WTC11 (cell line): ENCODE results near the gene SRD5A1. TPM values are rescaled to one million over a fixed set of nuclear protein-coding genes. Genes with fewer than 3 reads are reported as not detected.

Experiments used
- ATAC-seq: fragments of 200-7000 bp; cut with Tn5 transposase; 2 replicates; pipeline ENCODE4 v1.10.0; 2021; ENCODE audit warnings: mild to moderate bottlenecking, moderate library complexity
- CTCF ChIA-PET: fragments of 300-600 bp; sonication (Branson Sonifier 250); formaldehyde crosslinking; loops from one replicate; lab custom pipeline; 2021; ENCODE audit warnings: antibody characterized with exemption; lab: Charles Lee
- POLR2A ChIA-PET: fragments of 350-600 bp; sonication (Branson Sonifier 250); formaldehyde crosslinking; loops from one replicate; lab custom pipeline; 2021; ENCODE audit warnings: antibody characterized with exemption; lab: Charles Lee
- DNase-seq: peaks from one replicate; pipeline ENCODE4 v3.0.0; 2021; ENCODE audit warnings: low spot score
- H3K27ac Mint-ChIP-seq: 2 replicates; pipeline ENCODE4 v1.8.0; 2021; ENCODE audit warnings: mixed read lengths
- H3K27me3 Mint-ChIP-seq: 2 replicates; pipeline ENCODE4 v1.8.0; 2021; ENCODE audit warnings: low read depth, mild to moderate bottlenecking, moderate library complexity, mixed read lengths
- H3K36me3 Mint-ChIP-seq: 2 replicates; pipeline ENCODE4 v1.8.0; 2021; ENCODE audit warnings: mixed read lengths
- H3K4me1 Mint-ChIP-seq: 2 replicates; pipeline ENCODE4 v1.8.0; 2022; ENCODE audit warnings: mixed read lengths
- H3K4me3 Mint-ChIP-seq: 2 replicates; pipeline ENCODE4 v1.8.0; 2021; ENCODE audit warnings: mild to moderate bottlenecking, moderate library complexity, mixed read lengths
- H3K9me3 Mint-ChIP-seq: 2 replicates; pipeline ENCODE4 v1.8.0; 2021; ENCODE audit warnings: mixed read lengths
- ARID4B ChIP-seq: sonication (generic); formaldehyde crosslinking; IDR thresholded peaks from 2 replicates; pipeline ENCODE4 v1.8.0; 2023; ENCODE audit warnings: missing genetic modification reagents, mild to moderate bottlenecking, borderline replicate concordance
- ATF3 ChIP-seq: sonication (generic); formaldehyde crosslinking; conservative IDR thresholded peaks from 2 replicates; pipeline ENCODE4 v1.8.1; 2022; ENCODE audit warnings: mild to moderate bottlenecking, missing genetic modification reagents
- CREM ChIP-seq: sonication (generic); formaldehyde crosslinking; IDR thresholded peaks from 2 replicates; pipeline ENCODE4 v1.8.1; 2022; ENCODE audit warnings: mild to moderate bottlenecking, missing genetic modification reagents, moderate library complexity
- E2F5 ChIP-seq: sonication (generic); formaldehyde crosslinking; IDR thresholded peaks from 2 replicates; pipeline ENCODE4 v1.8.1; 2022; ENCODE audit warnings: mild to moderate bottlenecking, moderate library complexity, missing genetic modification reagents
- GTF2I ChIP-seq: fragments of 250-450 bp; sonication (Bioruptor Pico); conservative IDR thresholded peaks from 2 replicates; pipeline ENCODE4 v1.4.0; 2021; ENCODE audit warnings: mild to moderate bottlenecking
- HMGA2 ChIP-seq: fragments of 250-450 bp; sonication (Bioruptor Pico); IDR thresholded peaks from 2 replicates; pipeline ENCODE4 v1.4.0; 2021; ENCODE audit warnings: mild to moderate bottlenecking, moderate library complexity
- OVOL2 ChIP-seq: fragments of 250-450 bp; sonication (Bioruptor Pico); IDR thresholded peaks from 2 replicates; pipeline ENCODE4 v1.9.0; 2021; ENCODE audit warnings: mild to moderate bottlenecking, borderline replicate concordance
- SP1 ChIP-seq: sonication (generic); formaldehyde crosslinking; conservative IDR thresholded peaks from 2 replicates; pipeline ENCODE4 v1.8.1; 2022; ENCODE audit warnings: missing genetic modification reagents
- TP53 ChIP-seq: sonication (generic); formaldehyde crosslinking; IDR thresholded peaks from 2 replicates; pipeline ENCODE4 v1.8.1; 2023; ENCODE audit warnings: mild to moderate bottlenecking, missing genetic modification reagents
- ZNF121 ChIP-seq: sonication (generic); formaldehyde crosslinking; IDR thresholded peaks from 2 replicates; pipeline ENCODE4 v1.8.0; 2023; ENCODE audit warnings: missing genetic modification reagents
- ZNF263 ChIP-seq: sonication (generic); formaldehyde crosslinking; IDR thresholded peaks from 2 replicates; pipeline ENCODE4 v1.8.1; 2022; ENCODE audit warnings: low read depth, mild to moderate bottlenecking, moderate library complexity, missing genetic modification reagents
- ZNF396 ChIP-seq: fragments of 250-450 bp; sonication (Bioruptor Pico); IDR thresholded peaks from 2 replicates; pipeline ENCODE4 v1.8.0; 2021; ENCODE audit warnings: mild to moderate bottlenecking, moderate library complexity, borderline replicate concordance
- ZNF425 ChIP-seq: fragments of 250-450 bp; sonication (Bioruptor Pico); conservative IDR thresholded peaks from 2 replicates; pipeline ENCODE4 v1.9.0; 2021; ENCODE audit warnings: mild to moderate bottlenecking
- ZNF532 ChIP-seq: fragments of 250-450 bp; sonication (Bioruptor Pico); IDR thresholded peaks from 2 replicates; pipeline ENCODE4 v1.9.0; 2021; ENCODE audit warnings: mild to moderate bottlenecking, borderline replicate concordance
- ZSCAN18 ChIP-seq: fragments of 250-450 bp; sonication (Bioruptor Pico); IDR thresholded peaks from 2 replicates; pipeline ENCODE4 v2.1.2; 2022; ENCODE audit warnings: mild to moderate bottlenecking, moderate library complexity
- total RNA-seq: library from RNA; stranded (reverse); gene quantifications from 3 replicates; pipeline ENCODE4 v1.2.3, GENCODE V29; 2021

The SRD5A1 gene
- total RNA-seq, 1 experiment from 2014 or later, result 36.9 TPM

DNA sequence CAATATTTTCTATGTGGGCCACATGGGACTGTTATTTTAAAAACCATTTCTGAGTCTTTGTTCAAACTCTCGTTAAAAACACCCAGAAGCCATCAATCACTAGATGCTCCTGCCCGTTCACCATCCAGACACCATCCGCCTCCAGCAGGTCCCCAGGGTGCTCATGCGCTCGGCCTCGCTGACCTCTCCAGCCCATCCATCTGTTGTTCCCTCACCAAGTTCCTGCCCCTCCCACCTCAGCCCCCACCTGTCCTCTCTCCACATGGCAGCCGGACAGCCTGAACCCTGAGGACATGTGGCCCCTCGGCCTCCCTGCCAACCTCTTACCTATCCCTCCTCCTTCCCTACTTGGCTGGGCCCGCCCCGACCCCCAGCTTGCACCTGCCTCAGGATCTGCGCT is 32.0 kb upstream of the SRD5A1 start:
- H3K4me3 Mint-ChIP-seq, result no peak overlapping the region
- POLR2A ChIA-PET, result no interaction called here
- no peak for ATAC-seq
- no peaks in the 10 kb centered on the region for H3K27me3 Mint-ChIP-seq
- H3K4me1 Mint-ChIP-seq, result no peaks in the 10 kb centered on the region
- TF ChIP-seq GTF2I (CRISPR knock-in tag) (no peak), ZNF121 (CRISPR knock-in tag) (no peak), SP1 (CRISPR knock-in tag) (no peak)
- TF ChIP-seq, all 79 proteins: peak for 0
- Mint-ChIP-seq H3K36me3 (peaks cover 87% of the 10 kb centered on the region), H3K27ac (no peak overlapping the region), H3K9me3 (no peaks in the 10 kb centered on the region)
- CTCF ChIA-PET, result no interaction called here
- no peak for DNase-seq

DNA sequence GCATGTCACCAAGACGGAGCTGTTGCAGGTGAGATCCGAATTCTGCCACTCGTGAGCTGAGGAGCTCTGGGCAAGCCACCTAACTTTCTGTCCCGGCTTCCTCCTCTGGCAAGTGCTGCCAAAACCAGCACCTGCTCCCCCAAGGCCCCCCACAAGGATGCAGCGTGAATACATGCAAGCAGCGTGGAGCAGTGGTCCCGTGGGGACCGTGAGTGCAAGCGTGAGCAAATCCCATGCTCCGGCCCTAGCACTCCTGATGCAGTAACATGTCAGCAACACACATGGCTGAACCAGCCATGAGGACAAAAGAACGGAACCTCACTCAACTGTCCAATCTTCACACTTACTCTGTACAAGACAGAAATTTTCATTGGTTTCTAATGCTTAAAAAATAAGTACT is 31.4 kb upstream of the SRD5A1 start:
- H3K36me3 Mint-ChIP-seq, result peaks cover 90% of the 10 kb centered on the region
- no peaks in the 10 kb centered on the region for H3K27me3 Mint-ChIP-seq
- no peak overlapping the region for H3K27ac Mint-ChIP-seq
- TF ChIP-seq ZNF425 (CRISPR knock-in tag) (no peak), OVOL2 (CRISPR knock-in tag) (no peak), ZSCAN18 (no peak), HMGA2 (CRISPR knock-in tag) (no peak), ZNF396 (CRISPR knock-in tag) (no peak), E2F5 (no peak), ARID4B (CRISPR knock-in tag) (no peak), TP53 (CRISPR knock-in tag) (no peak), ATF3 (CRISPR knock-in tag) (no peak), CREM (CRISPR knock-in tag) (no peak), ZNF532 (CRISPR knock-in tag) (no peak), ZNF263 (no peak)
- TF ChIP-seq, all 79 proteins: peak for 0
- ChIA-PET CTCF (no interaction called here), POLR2A (no interaction called here)
- DNase-seq (no peak), ATAC-seq (no peak)
- H3K9me3 Mint-ChIP-seq, result no peaks in the 10 kb centered on the region
- no peak overlapping the region for H3K4me3 Mint-ChIP-seq
- no peaks in the 10 kb centered on the region for H3K4me1 Mint-ChIP-seq
